ENCODE data around the gene NRTN. TPM values are rescaled to one million over a fixed set of nuclear protein-coding genes. Genes with fewer than 3 reads are reported as not detected.

Gene NRTN
- total RNA-seq, 1 experiment from 2014 or later, result 4.6 TPM

DNA sequence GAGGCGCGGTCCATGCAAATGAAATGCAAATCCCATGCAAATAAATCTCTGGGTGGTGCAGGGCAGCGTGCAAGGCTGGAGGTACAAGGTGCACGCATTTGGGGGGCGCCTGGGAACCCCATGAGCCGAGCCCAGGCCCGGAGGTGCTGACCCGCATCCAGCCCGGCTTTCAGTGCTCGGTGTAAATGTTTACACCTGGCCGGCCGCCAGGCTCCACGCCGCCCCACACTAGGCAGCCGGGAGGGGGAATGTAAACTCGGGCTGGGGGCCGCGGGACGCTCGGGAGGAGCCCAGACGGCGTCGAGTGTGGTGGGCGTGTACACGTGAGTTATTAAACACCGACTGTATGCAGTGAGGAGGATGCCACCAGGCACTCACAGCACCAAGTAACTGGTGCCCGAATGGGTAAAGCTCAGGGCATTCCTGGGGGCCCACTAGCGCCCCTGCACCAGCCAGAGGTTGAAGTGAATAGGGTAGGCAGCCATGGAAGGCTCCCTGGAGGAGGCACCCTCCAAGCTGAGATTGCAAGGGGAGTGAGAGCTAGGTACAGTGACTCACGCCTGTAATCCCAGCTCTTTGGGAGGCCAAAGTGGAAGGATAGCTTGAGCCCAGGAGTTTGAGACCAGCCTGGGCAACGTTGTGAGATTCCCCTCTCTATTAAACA lies 17.4 kb downstream of the NRTN start:
- WGBS (ENCODE audit: extremely low coverage, insufficient read length, low lambda C conversion rate), result no CpG with 5 or more reads among the region's 30 CpGs
- Histone ChIP-seq H3K27ac (ENCODE audit: insufficient read length, low read depth, low read length) (no peak overlapping the region), H3K18ac (ENCODE audit: insufficient read length, low read depth, low read length) (no peak overlapping the region), H3K23me2 (ENCODE audit: insufficient read length, low read depth, low read length, poor library complexity, severe bottlenecking) (peaks cover 1% of the 10 kb centered on the region), H3K4me1 (ENCODE audit: insufficient read depth, low read length) (no peaks in the 10 kb centered on the region), H3K23ac (ENCODE audit: insufficient read length, low read depth, low read length) (no peak overlapping the region), H3K79me1 (ENCODE audit: insufficient read depth, low read depth, low read length, poor library complexity, severe bottlenecking) (no peaks in the 10 kb centered on the region), H3K79me2 (ENCODE audit: insufficient read depth, low read length) (no peaks in the 10 kb centered on the region), H4K8ac (replicated peaks; ENCODE audit: insufficient read length, low read depth, low read length) (no peak overlapping the region), H2BK15ac (ENCODE audit: low read depth, low read length) (no peak overlapping the region), H2AFZ (ENCODE audit: low read length) (no peak overlapping the region), H3K14ac (ENCODE audit: insufficient read depth, low read length) (no peak overlapping the region; the same call in 1 of the 2 replicates), H2BK5ac (ENCODE audit: insufficient read length, low read length) (no peak overlapping the region), H2BK20ac (ENCODE audit: low read depth, low read length, poor library complexity, severe bottlenecking) (no peak overlapping the region), H2BK12ac (ENCODE audit: insufficient read length, low read depth, low read length) (no peak overlapping the region), H3K56ac (ENCODE audit: insufficient read length, low read depth, low read length) (no peak overlapping the region), H3T11ph (ENCODE audit: low read length) (no peak overlapping the region), H3K27me3 (ENCODE audit: insufficient read depth, low read length) (no peaks in the 10 kb centered on the region), H3K4ac (ENCODE audit: low read depth, low read length) (no peak overlapping the region), H2BK120ac (ENCODE audit: low read depth, low read length, poor library complexity, severe bottlenecking) (no peak overlapping the region), H4K91ac (ENCODE audit: insufficient read length, low read depth, low read length) (no peak overlapping the region), H2AK5ac (ENCODE audit: insufficient read length, low read length) (no peak overlapping the region), H4K20me1 (ENCODE audit: control insufficient read depth, insufficient read depth, insufficient read length) (no peaks in the 10 kb centered on the region), H3K9ac (ENCODE audit: extremely low read depth, insufficient read length, low read length) (no peak overlapping the region), H3K9me3 (ENCODE audit: control insufficient read depth, low read depth, low read length) (no peaks in the 10 kb centered on the region), H3K4me2 (ENCODE audit: insufficient read depth, insufficient read length, low read length) (no peak overlapping the region), H4K5ac (ENCODE audit: insufficient read length, low read depth, low read length) (no peak overlapping the region)
- no peaks in the 10 kb centered on the region for H3K36me3 Mint-ChIP-seq (ENCODE audit: insufficient read depth in 1 of 3, low read depth in 3 of 3)
- peaks cover 0 to 1% of the 10 kb centered on the region in 2 experiments; a peak in 2 of 5 replicates for H3K9me3 Mint-ChIP-seq
- no peak overlapping the region for H3K4me3 Mint-ChIP-seq
- peaks cover 18% of the 10 kb centered on the region for H3K27me3 Mint-ChIP-seq (ENCODE audit: low read depth)
- no peak for DNase-seq
- H3K27ac Mint-ChIP-seq, result no peak overlapping the region
- H3K4me1 Mint-ChIP-seq, result peaks cover 2 to 13% of the 10 kb centered on the region in 2 experiments; a peak in 2 of 4 replicates
- TF ChIP-seq, protein P1, sequence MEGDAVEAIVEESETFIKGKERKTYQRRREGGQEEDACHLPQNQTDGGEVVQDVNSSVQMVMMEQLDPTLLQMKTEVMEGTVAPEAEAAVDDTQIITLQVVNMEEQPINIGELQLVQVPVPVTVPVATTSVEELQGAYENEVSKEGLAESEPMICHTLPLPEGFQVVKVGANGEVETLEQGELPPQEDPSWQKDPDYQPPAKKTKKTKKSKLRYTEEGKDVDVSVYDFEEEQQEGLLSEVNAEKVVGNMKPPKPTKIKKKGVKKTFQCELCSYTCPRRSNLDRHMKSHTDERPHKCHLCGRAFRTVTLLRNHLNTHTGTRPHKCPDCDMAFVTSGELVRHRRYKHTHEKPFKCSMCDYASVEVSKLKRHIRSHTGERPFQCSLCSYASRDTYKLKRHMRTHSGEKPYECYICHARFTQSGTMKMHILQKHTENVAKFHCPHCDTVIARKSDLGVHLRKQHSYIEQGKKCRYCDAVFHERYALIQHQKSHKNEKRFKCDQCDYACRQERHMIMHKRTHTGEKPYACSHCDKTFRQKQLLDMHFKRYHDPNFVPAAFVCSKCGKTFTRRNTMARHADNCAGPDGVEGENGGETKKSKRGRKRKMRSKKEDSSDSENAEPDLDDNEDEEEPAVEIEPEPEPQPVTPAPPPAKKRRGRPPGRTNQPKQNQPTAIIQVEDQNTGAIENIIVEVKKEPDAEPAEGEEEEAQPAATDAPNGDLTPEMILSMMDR (conservative IDR thresholded peaks at IDR 0.05), result no peak

Data from H9 (cell line).